T-helper 1 cell treated with Interleukin-12 subunit alpha and Interleukin-12 subunit beta and Interleukin-4 antibody, amounts not matched to agents 30 ng/mL and 1 ng/mL, for 36 hours (primary cell): Measurements from ENCODE around the gene PKIG. TPM values are rescaled to one million over a fixed set of nuclear protein-coding genes. Genes with fewer than 3 reads are reported as not detected.
"Not testable (repeated sequence)": the region's sequence is repeated elsewhere in the genome, so short reads cannot be mapped to it uniquely, and the experiment has no call there.

Source experiments
- intact Hi-C: fragments of 100-400 bp; cut with micrococcal nuclease; formaldehyde crosslinking; loops from one replicate; pipeline ENCODE4 v1.15.1; 2024
- total RNA-seq: library from RNA; stranded (reverse); gene quantifications from 2 replicates; pipeline ENCODE4 v1.2.3, GENCODE V29; 2022

The PKIG gene
- total RNA-seq: 3.9 and 4.4 TPM in 2 replicates

GRCh38 chr20:44582311-44583025, at the start of gene PKIG:
Gene PKIG, plus strand, starts transcription at chr20:44582579. Its CDS starts 31,978 bp downstream, at chr20:44614557.
- intact Hi-C loops: no loop called here

- intact Hi-C loops: loop anchor here (2.0 to 5.0 kb wide), 2 partner anchors 20 to 39 kb away; no protein-coding TSS in a partner anchor
Measured at GRCh38 chr20:44532981-44533331, 49.4 kb upstream of the PKIG start.

- intact Hi-C loops: loop anchor here (2.0 to 5.0 kb wide), 2 partner anchors 19 to 38 kb away; no protein-coding TSS in a partner anchor
Measured at GRCh38 chr20:44533928-44534327, 48.5 kb upstream of the PKIG start.

- intact Hi-C loops: no loop called here
Measured at GRCh38 chr20:44536175-44536574, 46.2 kb upstream of the PKIG start.

- intact Hi-C loops: no loop called here
Measured at GRCh38 chr20:44537993-44538392, 44.4 kb upstream of the PKIG start.

GRCh38 chr20:44540834-44541233, 41.5 kb upstream of the PKIG start:
- intact Hi-C loops: no loop called here

GRCh38 chr20:44541992-44542391, 40.4 kb upstream of the PKIG start:
- intact Hi-C loops: no loop called here

GRCh38 chr20:44542890-44543289, 39.5 kb upstream of the PKIG start:
- intact Hi-C loops: no loop called here

GRCh38 chr20:44543358-44543757, 39.0 kb upstream of the PKIG start:
- intact Hi-C loops: no loop called here

- intact Hi-C loops: no loop called here
Measured at GRCh38 chr20:44544263-44544662, 38.1 kb upstream of the PKIG start.

- intact Hi-C loops: no loop called here
Measured at GRCh38 chr20:44547419-44547818, 35.0 kb upstream of the PKIG start.

- intact Hi-C loops: no loop called here
Measured at GRCh38 chr20:44549123-44549522, 33.3 kb upstream of the PKIG start.

GRCh38 chr20:44552050-44552449, 30.3 kb upstream of the PKIG start:
- intact Hi-C loops: loop anchor here (2.0 kb wide), 1 partner anchor 19 kb away; no protein-coding TSS in a partner anchor

- intact Hi-C loops: loop anchor here (2.0 kb wide), 1 partner anchor 20 kb away; no protein-coding TSS in a partner anchor
Measured at GRCh38 chr20:44552568-44552949, 29.8 kb upstream of the PKIG start.

- intact Hi-C loops: loop anchor here (2.0 kb wide), 1 partner anchor 20 kb away; no protein-coding TSS in a partner anchor
Measured at GRCh38 chr20:44552950-44553908, 29.1 kb upstream of the PKIG start.

- intact Hi-C loops: no loop called here
Measured at GRCh38 chr20:44559302-44559701, 23.1 kb upstream of the PKIG start.

GRCh38 chr20:44560229-44560628, 22.1 kb upstream of the PKIG start:
- intact Hi-C loops: no loop called here

GRCh38 chr20:44560818-44561217, 21.6 kb upstream of the PKIG start:
- intact Hi-C loops: not testable (repeated sequence)

- intact Hi-C loops: no loop called here
Measured at GRCh38 chr20:44561876-44562275, 20.5 kb upstream of the PKIG start.

- intact Hi-C loops: no loop called here
Measured at GRCh38 chr20:44566018-44566417, 16.4 kb upstream of the PKIG start.

- intact Hi-C loops: no loop called here
Measured at GRCh38 chr20:44566811-44567210, 15.6 kb upstream of the PKIG start.

GRCh38 chr20:44570367-44570766, 12.0 kb upstream of the PKIG start:
- intact Hi-C loops: loop anchor here (5.0 kb wide), 1 partner anchor 38 kb away; no protein-coding TSS in a partner anchor
